ENCODE data around the gene WASF2.
"Not testable (repeated sequence)": the region's sequence is repeated elsewhere in the genome, so short reads cannot be mapped to it uniquely, and the experiment has no call there.

WASF2 gene

GRCh38 chr1:27496604-27497155 lies 6.7 kb upstream of the WASF2 start:
- DNase-seq (ENCODE audit: low spot score) = no peak

- no peak for DNase-seq (ENCODE audit: low spot score)
Measured at GRCh38 chr1:27492796-27493195, 2.8 kb upstream of the WASF2 start.

- DNase-seq (ENCODE audit: low spot score) = no peak
Measured at GRCh38 chr1:27491748-27492700, 2.1 kb upstream of the WASF2 start.

GRCh38 chr1:27489501-27489972 lies 430 bp downstream of the WASF2 start:
- peak; percentile 9 for DNase-seq (ENCODE audit: low spot score)

GRCh38 chr1:27487966-27488884 lies 1.7 kb downstream of the WASF2 start:
- DNase-seq (ENCODE audit: low spot score) = no peak

GRCh38 chr1:27485363-27485762 lies 4.6 kb downstream of the WASF2 start:
- DNase-seq (ENCODE audit: low spot score) = no peak

GRCh38 chr1:27483659-27484058 lies 6.3 kb downstream of the WASF2 start:
- no peak for DNase-seq (ENCODE audit: low spot score)

- DNase-seq (ENCODE audit: low spot score) = no peak
Measured at GRCh38 chr1:27481994-27482620, 7.9 kb downstream of the WASF2 start.

GRCh38 chr1:27478098-27478497 lies 11.9 kb downstream of the WASF2 start:
- DNase-seq (ENCODE audit: low spot score) = no peak

- no peak for DNase-seq (ENCODE audit: low spot score)
Measured at GRCh38 chr1:27476237-27476636, 13.7 kb downstream of the WASF2 start.

GRCh38 chr1:27475720-27476119 lies 14.2 kb downstream of the WASF2 start:
- no peak for DNase-seq (ENCODE audit: low spot score)

- DNase-seq (ENCODE audit: low spot score) = no peak
Measured at GRCh38 chr1:27473755-27474154, 16.2 kb downstream of the WASF2 start.

GRCh38 chr1:27472098-27472497 lies 17.9 kb downstream of the WASF2 start:
- not testable (repeated sequence) for DNase-seq (ENCODE audit: low spot score)

GRCh38 chr1:27471477-27471876 lies 18.5 kb downstream of the WASF2 start:
- DNase-seq (ENCODE audit: low spot score) = no peak

GRCh38 chr1:27469334-27469733 lies 20.6 kb downstream of the WASF2 start:
- DNase-seq (ENCODE audit: low spot score) = no peak

GRCh38 chr1:27468378-27468777 lies 21.6 kb downstream of the WASF2 start:
- DNase-seq (ENCODE audit: low spot score) = not testable (repeated sequence)

- no peak for DNase-seq (ENCODE audit: low spot score)
Measured at GRCh38 chr1:27464926-27465647, 24.9 kb downstream of the WASF2 start.

- not testable (repeated sequence) for DNase-seq (ENCODE audit: low spot score)
Measured at GRCh38 chr1:27463916-27464315, 26.1 kb downstream of the WASF2 start.

GRCh38 chr1:27458521-27458920 lies 31.4 kb downstream of the WASF2 start:
- not testable (repeated sequence) for DNase-seq (ENCODE audit: low spot score)

- DNase-seq (ENCODE audit: low spot score) = peak; percentile 50
Measured at GRCh38 chr1:27455139-27455811, 34.7 kb downstream of the WASF2 start.

Measured in CD4-positive, alpha-beta T cell treated with Interleukin-6 at 100 ng/mL for 8 hours (primary cell).